Dedifferentiated amniotic fluid mesenchymal stem cell (primary cell): ENCODE measurements around the gene IRF9.

Source experiments
- DNase-seq: peaks from one replicate; pipeline ENCODE4 v3.0.0-alpha.2; 2016; ENCODE audit errors: extremely low spot score

Gene IRF9

DNA sequence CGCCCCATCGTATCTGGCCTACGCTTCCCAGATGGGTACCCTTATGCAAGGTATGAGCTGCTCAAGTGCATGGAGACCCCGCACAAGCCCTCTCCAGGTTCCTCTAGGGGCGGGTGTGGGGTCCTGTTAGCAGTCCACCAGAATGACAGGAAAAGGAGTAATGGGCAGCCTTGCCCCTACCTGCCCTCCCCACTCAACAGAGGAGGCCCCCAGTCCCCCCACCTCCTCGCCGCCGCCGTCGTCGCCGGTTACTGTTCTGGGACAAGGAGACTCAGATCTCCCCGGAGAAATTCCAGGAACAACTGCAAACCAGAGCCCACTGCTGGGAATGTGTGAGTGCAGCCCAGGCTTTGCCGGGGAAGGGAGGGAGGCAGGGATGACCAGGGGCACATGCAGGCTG lies 16.8 kb downstream of the IRF9 start:
- DNase-seq: no peak

DNA sequence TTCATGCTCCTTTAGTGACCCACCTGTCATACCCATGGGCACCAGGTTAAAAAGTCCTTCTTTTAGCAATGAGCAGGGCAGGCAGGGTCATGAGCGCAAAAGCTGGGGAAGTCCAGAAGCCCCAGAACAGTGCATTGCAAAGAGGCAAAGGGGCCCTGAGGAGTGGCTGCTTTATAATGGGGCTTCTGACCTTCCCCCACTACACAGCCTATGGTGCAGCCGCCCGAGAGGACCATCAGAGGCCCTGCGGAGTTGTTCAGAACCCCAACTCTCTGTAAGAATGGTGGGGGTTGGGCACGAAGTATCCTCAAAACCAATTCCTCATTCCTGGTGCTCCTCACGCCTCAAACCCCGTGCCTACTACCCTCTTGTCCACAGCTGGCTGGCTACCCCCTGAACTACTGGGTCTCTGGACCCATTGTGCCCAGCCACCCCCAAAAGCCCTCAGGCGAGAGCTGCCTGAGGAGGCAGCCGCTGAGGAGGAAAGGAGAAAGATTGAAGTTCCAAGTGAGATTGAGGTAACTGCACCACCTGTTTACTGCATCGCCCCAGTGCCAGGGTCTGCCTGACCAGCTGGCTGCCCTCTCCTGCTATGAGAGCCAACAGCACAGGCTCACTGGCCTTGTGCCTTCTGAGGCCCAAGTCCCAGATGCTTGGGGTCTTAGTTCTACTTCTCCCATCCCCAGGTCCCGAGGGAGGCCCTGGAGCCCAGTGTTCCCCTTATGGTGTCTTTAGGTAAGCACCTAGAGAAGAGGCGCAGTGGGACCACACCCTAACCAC lies 17.5 kb downstream of the IRF9 start:
- no peak for DNase-seq

DNA sequence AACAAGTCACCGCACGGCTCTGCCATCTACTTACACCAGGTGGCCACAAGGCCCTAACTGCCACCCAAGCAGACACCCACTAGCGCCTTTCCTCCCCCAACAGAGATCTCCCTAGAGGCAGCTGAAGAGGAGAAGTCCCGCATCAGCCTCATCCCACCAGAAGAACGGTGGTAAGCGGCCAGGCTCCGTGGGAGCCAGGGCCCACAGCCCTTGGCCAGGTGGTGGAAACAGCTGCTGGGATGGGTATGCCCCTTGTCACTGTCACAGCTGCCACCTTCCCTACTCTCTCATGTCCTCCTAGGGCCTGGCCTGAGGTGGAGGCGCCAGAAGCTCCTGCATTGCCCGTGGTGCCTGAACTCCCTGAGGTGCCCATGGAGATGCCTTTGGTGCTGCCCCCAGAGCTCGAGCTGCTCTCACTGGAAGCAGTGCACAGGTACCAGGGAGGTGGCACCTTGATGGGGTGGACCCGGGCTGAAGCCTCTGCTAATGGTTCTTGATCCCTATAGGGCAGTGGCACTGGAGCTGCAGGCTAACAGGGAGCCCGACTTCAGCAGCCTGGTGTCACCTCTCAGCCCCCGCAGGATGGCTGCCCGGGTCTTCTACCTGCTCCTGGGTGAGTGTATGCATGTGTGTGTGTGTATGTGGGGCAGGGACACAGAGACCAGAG lies 18.4 kb downstream of the IRF9 start:
- no peak for DNase-seq

DNA sequence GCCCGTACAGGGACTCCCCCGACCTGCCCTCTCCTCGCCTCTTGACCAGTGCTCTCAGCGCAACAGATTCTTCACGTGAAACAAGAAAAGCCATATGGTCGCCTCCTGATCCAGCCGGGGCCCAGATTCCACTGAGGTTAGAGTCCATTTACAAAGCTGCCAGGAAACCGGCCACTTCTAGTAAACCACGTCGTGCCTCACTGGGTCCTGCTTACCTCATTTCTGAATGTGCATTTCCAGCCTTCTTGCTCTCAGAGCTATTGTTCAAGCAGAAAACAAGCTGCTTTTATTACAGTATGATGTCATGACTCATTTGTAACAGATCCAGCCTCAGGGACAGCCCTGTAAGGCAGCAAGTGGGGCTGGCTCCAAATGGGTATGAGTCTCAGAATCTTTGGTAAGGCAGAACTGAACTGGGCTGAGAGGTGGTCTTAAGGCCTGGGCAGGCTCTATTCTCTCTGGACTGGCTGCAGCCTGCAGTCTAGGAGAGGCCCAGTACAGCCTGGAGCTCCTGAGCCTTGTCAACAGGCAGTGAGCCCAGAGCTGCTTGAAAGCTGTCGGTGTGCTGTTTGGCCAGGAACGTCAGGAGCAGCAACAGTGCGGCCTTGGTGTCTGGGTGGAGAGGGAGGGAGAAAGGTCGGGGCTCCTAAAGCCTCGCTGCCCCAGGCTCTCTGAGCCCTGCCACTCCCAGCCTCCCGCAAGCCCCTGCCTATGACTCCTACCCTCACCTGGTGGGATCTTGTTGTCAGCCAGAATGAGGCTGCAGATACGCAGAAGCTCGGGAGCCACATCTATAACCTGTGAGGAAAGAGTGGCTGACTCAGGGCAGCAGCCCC lies 19.1 kb downstream of the IRF9 start:
- DNase-seq: peak; percentile 23

DNA sequence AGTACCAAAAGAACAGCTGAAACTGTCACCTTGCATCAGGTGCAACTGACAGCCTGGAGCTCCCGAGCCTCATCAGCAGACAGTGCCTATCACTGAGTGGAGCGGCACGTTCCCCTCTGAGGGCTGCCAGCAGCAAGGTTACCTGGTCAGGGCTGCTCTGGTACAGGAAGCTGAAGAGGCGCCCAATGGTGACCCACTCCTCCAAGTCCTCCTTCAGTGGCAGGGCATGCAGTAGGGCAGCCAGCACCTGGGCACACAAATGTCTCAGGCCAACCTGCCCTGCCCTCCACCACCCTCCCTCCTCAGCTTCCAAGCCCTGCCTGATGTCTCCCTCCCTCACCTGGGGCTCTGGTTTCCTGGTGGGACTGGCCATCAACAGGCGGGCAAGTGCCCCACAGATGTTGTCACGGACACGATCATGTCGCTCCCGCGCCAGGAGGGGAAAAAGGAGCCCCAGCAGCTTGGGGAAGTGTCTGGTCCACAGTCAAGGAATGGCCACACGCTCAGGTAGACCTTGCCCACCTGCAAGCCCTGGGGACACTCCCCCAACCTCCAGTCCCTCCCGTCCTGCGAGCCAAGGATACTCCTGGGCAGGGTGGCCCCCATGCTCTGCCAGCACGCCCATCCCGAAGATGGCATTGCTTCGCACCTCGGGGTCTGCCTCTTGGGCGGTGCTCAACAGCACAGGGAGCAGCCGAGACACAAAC lies 20.5 kb downstream of the IRF9 start:
- DNase-seq: no peak

DNA sequence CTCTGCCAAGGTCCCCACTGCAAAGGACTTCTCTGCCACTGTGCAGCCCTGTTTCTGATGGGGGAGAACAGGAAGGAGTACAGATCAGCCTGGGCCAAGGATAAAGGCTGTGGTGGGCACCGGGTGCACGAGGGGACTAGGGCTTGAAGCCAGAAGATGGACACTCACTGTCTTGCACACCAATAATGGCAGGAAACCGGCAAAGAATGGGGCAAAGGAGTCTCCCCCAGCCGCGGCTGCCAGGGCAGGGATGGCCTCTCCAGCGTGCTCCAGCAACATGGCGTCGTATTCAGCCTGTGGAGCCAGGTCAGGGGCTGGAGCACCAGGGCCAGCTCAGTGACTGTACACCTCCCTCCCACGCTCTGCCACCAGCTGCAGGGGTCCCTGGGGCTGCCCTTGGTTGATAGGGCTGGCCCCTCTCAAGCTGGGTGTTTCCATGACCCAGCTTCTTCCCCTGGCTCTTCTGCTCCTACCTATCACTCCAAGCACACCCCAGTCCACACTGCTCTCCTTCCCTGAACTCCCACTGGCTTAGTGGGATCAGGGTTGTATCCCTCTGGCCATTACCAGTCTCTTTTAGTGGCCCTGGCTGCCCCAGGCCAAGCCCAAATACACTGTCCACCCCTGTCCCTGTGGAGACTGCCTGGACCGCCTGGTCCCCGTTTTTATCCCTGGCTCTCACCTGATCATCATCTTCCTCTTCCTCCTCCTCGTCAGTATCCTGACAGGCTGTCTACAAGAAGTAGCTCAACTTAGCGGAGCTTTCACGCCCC lies 21.2 kb downstream of the IRF9 start:
- DNase-seq: no peak

DNA sequence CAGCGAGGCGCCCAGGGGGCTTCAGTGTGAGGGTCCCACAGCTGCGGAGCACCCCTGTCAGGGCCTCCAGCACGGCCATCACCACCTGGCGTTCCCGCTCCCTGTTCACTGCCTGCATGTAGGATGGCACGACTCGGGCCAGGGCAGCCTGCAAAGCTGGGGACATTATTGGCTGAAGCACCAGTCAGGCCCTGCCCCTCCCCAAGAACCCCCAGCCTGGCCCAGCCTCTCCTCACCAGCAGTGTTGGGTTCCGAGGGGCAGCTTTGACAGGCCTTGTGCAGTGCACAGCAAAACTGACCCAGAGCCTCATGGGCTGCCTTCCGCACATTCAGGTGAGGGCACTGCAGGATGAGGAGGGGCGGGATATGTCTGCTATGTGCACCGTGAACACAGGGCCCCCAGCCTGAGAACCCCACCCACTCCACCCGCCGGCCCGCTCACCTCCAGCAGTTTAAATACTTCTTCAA lies 22.0 kb downstream of the IRF9 start:
- no peak for DNase-seq

DNA sequence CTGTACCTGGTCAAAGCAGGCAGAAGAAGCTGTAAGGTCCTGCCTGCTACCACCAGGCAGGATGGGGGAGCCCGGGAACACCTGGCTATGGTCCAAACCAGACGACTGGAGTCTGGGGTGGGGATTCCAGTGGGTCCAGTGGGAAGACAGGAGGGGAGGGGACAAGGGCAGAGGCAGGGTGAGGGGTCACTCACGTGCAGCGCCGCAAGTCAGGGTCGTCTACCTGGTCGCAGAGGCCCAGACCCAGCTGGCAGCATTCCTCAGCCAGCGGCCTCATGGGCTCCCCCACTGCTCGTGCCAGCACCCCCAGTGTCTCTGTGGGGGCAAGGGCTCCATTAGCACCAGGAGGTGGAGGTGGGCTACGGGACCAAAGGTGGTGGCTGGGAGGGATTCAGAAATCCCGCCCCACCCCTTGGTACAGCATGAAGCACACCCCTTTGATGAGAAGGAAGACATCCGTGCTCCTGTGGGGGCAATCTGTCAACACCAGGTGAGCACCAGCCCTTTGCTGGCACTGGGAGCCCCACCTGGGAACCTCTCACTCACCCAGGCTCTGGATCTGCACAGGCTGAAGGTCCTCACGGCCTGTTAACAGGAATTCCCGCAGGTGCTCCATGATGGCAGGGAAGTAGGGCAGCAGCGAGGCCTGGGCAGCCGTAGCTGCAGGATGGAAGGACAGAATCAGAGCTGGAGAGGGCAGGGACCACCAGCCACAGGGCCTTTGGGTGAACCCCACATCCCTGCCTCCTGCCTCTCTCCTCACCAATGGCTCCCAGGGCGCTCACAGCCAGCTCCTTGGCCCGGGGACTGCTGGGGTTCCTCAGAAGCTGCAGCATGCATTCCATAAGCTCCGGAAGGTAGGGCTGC lies 23.3 kb downstream of the IRF9 start:
- no peak for DNase-seq

DNA sequence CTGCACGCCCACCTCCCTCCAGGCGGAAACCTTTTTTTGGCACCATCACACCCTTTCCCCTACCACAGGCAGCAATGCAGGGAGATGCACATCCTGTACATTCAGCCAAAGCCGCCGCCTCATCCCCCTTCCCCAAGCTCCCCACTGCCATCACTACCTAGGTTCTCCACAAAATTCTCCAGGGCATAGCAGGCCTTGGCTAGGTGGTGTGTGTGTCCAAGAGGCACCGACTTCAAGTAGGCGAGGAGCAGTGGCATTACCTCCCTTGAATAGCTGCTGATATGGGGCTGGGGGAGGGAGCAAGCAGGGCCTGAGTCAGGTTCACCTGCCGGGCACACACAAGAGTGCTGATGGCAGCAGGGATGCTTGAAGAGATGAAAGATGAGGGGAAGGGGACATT lies 24.0 kb downstream of the IRF9 start:
- DNase-seq: no peak

DNA sequence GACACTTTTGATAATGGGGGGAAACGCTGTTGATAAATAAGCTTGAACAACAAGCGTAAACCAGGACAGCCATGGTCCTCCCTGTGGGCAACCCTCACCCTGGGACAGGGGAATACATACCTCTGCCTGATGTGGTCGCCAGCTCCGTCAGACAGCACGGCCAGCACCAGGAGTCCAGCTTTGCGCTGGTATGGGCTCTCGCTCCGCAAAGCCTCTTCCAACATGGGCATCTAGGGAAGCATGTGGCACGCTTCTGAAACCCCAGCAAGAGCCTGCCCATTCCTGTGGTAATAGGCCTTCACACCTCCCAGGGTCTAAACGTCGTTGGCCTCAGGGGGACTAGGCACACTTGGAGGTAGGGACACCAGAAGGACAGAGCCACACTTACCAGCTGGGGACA lies 24.7 kb downstream of the IRF9 start:
- DNase-seq: no peak

DNA sequence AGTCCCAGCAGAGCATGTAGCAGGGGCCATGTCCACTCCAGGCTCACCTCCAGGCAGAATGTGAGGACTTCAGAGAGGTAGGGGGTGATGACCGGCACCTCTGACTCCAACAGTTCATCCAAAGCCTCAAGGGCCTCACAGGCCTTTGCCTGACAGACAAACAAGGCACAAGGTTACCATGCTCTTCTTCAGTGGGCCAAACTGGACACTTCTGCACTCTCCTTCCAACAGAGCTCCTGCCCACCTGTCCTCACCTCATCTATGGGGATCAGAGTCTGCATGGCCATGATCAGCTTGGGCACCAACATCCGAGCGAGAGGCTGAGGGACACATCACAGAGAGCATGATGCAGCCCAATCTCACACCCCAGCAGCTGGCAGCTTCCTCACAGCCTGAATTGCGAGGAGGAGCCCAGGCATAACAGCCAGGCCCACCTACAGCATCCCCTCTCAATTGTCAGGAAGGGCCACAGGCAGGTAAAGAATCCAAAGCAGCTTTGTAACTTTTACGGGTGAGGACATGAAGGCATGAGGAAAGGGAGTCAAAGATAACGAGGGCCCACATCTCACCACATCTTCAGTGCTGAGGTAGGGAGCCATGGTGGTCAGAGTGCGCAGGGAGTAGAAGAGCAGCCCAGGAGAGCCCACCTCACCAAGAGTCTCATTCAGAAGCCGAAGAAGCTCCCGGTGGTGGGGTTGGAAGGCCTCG lies 25.9 kb downstream of the IRF9 start:
- DNase-seq: no peak

DNA sequence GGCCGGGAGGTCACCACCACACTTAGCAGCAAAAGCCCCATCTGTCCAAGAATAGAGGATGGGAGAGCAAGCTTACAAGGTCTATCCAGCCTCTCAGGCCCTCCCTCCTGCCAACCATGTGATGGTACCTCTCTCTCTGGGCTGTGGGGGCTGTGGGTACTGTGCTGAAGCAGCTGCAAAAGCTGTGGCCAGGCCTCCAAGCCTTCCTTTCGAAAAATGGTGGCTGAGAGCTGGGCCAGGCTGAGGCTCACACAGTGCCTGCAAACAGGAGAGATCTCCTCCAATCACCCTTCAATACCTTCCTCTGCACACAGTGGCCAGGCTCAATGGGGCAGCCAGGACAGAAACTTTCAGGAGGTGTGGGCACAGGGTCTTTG lies 26.5 kb downstream of the IRF9 start:
- no peak for DNase-seq

DNA sequence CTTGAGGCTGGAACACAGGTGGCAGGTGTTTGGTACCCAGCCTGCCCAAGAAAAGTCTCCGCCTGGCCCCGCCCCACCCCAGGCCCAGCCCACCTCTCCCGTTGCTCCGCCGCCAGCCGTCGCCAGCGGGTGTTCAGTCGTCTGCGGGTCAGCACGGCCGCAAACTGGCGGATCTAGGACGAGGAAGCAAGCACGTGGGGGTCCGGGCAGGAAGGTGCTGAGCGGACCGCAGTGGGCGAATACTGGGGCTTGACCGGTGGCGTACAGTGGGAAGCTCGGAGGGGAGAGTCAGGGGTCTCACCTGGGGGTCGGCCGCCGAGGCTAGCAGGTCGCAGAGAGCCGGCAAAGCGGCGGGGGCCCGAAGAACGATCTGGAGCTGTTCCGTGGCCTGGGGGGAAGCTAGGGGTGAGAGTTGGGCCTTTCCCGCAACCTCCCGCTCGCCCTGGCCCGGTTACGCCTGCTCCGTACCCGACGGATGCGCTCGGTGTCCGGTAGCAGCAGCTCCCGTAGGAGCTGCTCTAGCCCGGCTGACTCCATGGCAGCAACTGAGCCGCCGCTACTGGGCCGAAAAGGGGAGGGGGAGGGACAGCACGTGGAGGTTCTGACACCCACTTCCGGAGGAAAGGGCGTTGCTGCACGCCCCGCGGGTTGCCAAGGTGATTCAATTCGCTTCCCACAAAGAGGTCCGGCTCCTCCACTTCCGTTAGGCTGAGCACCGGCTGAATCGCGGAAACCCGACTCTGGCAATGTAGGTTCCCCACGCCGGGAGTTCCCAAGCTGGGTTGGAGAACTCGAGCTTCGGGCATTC lies 27.4 kb downstream of the IRF9 start, which contains the start of gene IPO4:
Gene IPO4, minus strand, starts transcription at position 566 of the 808 bp plus-strand sequence. Its CDS starts 29 bp downstream, at position 537.
- DNase-seq: peak; percentile 99

DNA sequence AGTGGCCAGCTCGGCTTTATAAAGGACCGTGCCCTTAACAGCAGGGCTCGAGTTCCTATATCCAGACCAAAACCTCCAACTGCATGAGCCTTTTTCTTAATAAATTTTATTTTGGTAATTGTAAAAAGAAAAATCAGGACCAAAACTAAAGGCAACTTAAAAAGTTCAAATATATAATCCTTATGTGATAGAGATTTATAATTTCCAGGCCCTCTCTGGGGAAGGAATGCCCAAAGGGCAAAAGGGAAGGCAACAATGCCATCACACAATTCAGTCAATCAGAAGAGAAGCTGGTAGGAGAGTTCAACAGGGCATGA lies 28.0 kb downstream of the IRF9 start:
- no peak for DNase-seq

DNA sequence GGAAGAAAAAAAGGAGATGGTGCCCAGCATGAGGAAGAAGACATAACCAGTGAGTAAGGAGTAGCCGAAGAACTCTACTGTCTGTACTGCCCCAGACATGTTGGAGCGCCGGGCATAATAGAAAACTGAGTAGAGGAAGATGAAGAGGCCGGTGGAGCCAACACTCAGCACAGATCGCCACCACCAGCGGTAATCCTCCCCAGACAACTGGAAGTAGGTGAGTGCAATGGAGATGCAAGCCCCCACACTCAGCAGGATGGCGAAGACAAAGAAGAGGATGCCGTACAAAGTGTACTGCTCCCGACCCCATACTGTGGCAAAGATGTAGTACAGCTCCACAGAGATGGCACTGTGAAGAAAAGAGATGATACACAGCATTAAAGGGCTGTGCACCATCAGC lies 28.4 kb downstream of the IRF9 start:
- no peak for DNase-seq

DNA sequence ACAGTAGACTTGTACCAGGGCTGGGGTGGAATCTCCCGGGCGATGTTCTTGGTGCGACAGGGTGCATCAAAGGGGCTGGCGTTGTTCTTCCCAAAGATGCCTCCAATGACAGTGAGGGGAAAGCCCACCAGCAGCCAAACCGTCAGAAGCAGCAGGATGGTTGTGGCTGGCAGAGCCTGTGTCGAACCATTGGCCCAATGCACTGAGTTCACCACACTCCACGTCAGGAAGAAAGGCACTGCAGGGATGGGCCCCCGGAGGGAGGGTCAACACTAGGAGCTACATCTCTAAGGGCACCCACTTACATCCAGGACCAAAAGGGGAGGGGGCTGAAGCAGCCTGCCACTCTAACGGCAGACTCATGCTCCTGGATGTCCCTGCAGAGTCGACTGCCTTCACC lies 29.4 kb downstream of the IRF9 start:
- no peak for DNase-seq

DNA sequence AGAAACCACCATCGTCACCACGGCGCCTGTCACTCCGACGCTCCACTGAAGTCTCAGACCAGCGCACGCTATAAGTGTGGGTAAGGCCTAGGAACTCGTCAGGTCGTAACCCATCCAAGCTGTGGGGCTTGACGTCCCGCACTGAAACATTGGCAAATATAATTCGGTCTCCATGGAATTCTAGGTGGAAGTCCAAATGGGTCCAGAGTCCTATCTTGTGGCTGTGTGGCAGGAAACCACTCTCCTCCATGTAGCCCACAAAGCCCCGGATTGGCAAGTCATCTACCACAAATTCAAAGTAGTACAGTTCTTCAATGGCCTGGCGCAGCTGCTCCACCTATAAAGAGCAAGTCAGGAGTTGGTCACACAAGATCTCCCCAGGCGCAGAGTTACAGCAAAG lies 31.9 kb downstream of the IRF9 start:
- DNase-seq: no peak

DNA sequence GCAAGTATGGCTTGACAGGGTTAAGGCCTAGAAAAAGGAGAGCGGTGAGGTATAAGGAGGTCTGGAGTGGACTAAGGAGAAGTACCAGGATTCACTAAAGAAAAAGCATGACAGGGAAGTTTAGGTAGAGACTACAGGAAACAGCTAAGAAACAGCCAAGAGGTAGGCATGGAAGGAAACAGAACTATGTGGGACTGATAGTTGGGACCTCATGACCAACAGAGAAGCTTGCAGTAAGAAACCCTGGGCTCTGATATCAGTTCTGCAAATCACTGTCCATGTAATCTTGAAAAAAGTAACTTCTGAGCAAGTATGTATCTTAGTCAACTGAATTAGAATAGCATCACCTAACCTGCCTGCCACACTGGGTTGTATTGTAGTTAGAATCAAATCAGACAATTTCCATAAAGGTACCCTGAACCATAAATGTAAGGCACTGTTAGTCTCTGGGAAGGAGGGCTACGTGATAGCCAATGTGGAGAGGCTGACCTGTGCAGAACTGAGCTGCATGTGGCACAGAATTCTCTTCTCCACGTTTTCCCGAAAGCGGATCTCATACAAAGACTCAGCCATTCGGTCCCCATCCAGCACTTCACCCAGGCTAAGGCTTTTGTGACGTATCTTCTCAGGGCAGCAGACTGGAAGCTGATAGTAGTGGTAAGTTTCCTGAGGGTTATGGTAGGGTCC lies 33.3 kb downstream of the IRF9 start:
- no peak for DNase-seq
